CD4-positive, alpha-beta memory T cell (primary cell): ENCODE results near the gene PBRM1. TPM values are rescaled to one million over a fixed set of nuclear protein-coding genes. Genes with fewer than 3 reads are reported as not detected.

Experiments
- CTCF ChIA-PET: fragments of 350-600 bp; sonication (Branson Sonifier 250); formaldehyde crosslinking; loops from one replicate; lab custom pipeline; 2021; ENCODE audit warnings: inconsistent platforms; ENCODE audit not compliant: partially characterized antibody; lab: Charles Lee
- POLR2A ChIA-PET: fragments of 350-600 bp; sonication (Branson Sonifier 250); formaldehyde crosslinking; loops from one replicate; lab custom pipeline; 2021; ENCODE audit not compliant: partially characterized antibody; lab: Charles Lee
- DNase-seq, 5 donors: peaks; one replicate each; pipeline versions ENCODE4 v3.0.0 to v3.0.0-alpha.2; 2020 to 2022; ENCODE audit warnings: mixed read lengths in 1 of 5
- H3K27ac ChIP-seq: one replicate; pipeline ENCODE4 v1.7.0; 2013; ENCODE audit warnings: low read depth, low read length
- H3K27me3 ChIP-seq: 2 replicates; pipeline ENCODE4 v1.7.0; 2013; ENCODE audit warnings: mild to moderate bottlenecking, low read length, moderate library complexity; ENCODE audit not compliant: insufficient read depth
- H3K36me3 ChIP-seq: 2 replicates; pipeline ENCODE4 v1.7.0; 2013; ENCODE audit warnings: mild to moderate bottlenecking, low read length, moderate library complexity; ENCODE audit not compliant: insufficient read depth
- H3K4me1 ChIP-seq: 2 replicates; pipeline ENCODE4 v1.7.0; 2013; ENCODE audit warnings: mild to moderate bottlenecking, low read length, moderate library complexity; ENCODE audit not compliant: insufficient read depth
- H3K4me3 ChIP-seq, 2 donors: one replicate each; pipeline ENCODE4 v1.7.0; 2013; ENCODE audit warnings: low read length in 2 of 2, mild to moderate bottlenecking in 1 of 2
- H3K9me3 ChIP-seq, 2 donors: one replicate each; pipeline ENCODE4 v1.7.0; 2013; ENCODE audit warnings: low read length in 2 of 2, control low read depth in 1 of 2; ENCODE audit not compliant: control insufficient read depth in 1 of 2
- H3K27ac Mint-ChIP-seq, 7 donors: one replicate each; pipeline ENCODE4 v1.8.0; 2020 to 2021; ENCODE audit warnings: mixed read lengths in 7 of 7, mild to moderate bottlenecking in 6 of 7, inconsistent platforms in 3 of 7, moderate library complexity in 3 of 7
- H3K27me3 Mint-ChIP-seq, 2 donors: one replicate each; pipeline ENCODE4 v1.8.0; 2020 to 2021; ENCODE audit warnings: mixed read lengths in 2 of 2
- H3K36me3 Mint-ChIP-seq, 2 donors: one replicate each; pipeline ENCODE4 v1.8.0; 2020 to 2021; ENCODE audit warnings: mixed read lengths in 2 of 2, inconsistent platforms in 1 of 2, mild to moderate bottlenecking in 1 of 2
- H3K4me1 Mint-ChIP-seq, 4 donors: one replicate each; pipeline ENCODE4 v1.8.0; 2020 to 2021; ENCODE audit warnings: mixed read lengths in 4 of 4, mild to moderate bottlenecking in 1 of 4
- H3K4me3 Mint-ChIP-seq, 8 donors: one replicate each; pipeline ENCODE4 v1.8.0; 2020 to 2021; ENCODE audit warnings: mixed read lengths in 8 of 8, mild to moderate bottlenecking in 7 of 8, moderate library complexity in 6 of 8, inconsistent platforms in 3 of 8
- H3K9me3 Mint-ChIP-seq, 8 donors: one replicate each; pipeline ENCODE4 v1.8.0; 2020 to 2021; ENCODE audit warnings: mixed read lengths in 8 of 8, mild to moderate bottlenecking in 5 of 8, inconsistent platforms in 3 of 8, moderate library complexity in 1 of 8
- intact Hi-C: fragments of 100-400 bp; cut with micrococcal nuclease; formaldehyde crosslinking; loops from one replicate; pipeline ENCODE4 v1.15.1; 2023
- polyA plus RNA-seq, 2 donors: library from polyadenylated mRNA; unstranded; fragments of 300-500 nt; fragmentation: Illumina TruSeq; gene quantifications; one replicate each; pipeline ENCODE4 v1.2.3, GENCODE V29; 2021
- total RNA-seq, 2 experiments: library from RNA; stranded (reverse); gene quantifications; one replicate each; pipeline ENCODE4 v1.2.3, GENCODE V29; 2021

PBRM1 gene
- total and polyA plus RNA-seq, 4 experiments from 2014 or later = 67.9 to 91.6 (median 76.3) TPM

DNA sequence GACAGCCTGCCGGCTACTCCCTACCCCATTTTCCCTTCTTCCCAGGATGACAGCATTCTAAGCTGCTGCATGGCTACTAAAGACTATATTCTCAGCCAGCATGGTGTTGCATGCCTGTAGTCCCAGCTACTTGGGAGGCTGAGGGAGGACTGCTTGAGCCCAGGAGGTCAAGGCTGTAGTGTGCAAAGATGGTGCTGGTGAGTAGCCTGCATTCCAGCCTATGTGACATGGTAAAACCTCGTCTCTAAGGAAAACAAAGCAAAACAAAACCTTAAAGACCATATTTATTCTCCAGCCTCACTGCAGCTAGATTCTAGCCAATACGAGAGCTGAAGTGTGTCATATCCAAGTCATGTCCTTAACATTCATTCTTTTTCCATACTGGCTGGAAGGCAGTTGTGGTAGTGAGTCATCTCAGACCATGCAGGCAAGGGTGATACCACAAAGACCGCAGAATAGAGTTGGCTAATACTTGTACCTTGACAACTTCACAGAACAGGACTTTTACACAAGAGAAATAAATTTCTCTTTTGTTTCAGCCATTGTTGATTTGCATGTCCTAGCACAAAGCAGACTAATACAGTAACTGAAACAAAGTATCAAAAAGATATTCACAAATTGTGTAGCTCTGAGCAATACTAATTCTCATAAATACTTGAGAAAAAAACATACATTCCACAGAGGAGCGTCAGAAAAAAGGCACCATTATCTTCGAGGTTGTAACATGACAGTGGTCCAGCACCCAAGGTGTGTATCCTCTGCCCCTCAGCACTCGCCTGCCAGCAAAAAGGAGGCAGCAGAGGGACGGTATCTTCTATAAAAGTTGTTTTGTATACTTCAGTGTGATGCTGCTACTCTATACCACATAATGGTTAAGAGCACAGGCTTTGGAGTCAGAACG is 14.8 kb downstream of the PBRM1 start:
- peak overlapping the region; percentile 74 to 96 (median 88) for H3K27ac Mint-ChIP-seq
- intact Hi-C loops = no loop called here
- peak overlapping the region in 6 of 8 donors; percentile 40 to 80 (median 65) for H3K4me3 Mint-ChIP-seq
- Histone ChIP-seq H3K27ac (no peak overlapping the region), H3K4me1 (peaks cover 21% of the 10 kb centered on the region), H3K36me3 (peaks cover 14% of the 10 kb centered on the region), H3K27me3 (no peaks in the 10 kb centered on the region), H3K4me3 (no peak overlapping the region), H3K9me3 (no peaks in the 10 kb centered on the region)
- H3K36me3 Mint-ChIP-seq = peaks cover 21 to 51% of the 10 kb centered on the region in 2 donors
- CTCF ChIA-PET = no interaction called here
- no peaks in the 10 kb centered on the region for H3K27me3 Mint-ChIP-seq
- POLR2A ChIA-PET = interaction anchor here (0.5 kb wide), 1 partner anchor 382 kb away, joined by 4 read pairs; no protein-coding TSS in a partner anchor
- peak in 4 of 5 donors; percentile 6 to 77 (median 22) for DNase-seq
- H3K4me1 Mint-ChIP-seq = peaks cover 26 to 36% (median 30%) of the 10 kb centered on the region in 4 donors
- H3K9me3 Mint-ChIP-seq = no peaks in the 10 kb centered on the region

GRCh38 chr3:52663098-52663497 is 22.6 kb downstream of the PBRM1 start:
- no peaks in the 10 kb centered on the region for H3K9me3 Mint-ChIP-seq
- H3K27ac Mint-ChIP-seq = no peak overlapping the region
- no peak overlapping the region for H3K4me3 ChIP-seq
- ChIA-PET POLR2A (no interaction called here), CTCF (no interaction called here)
- peaks cover 32 to 57% of the 10 kb centered on the region in 2 donors for H3K36me3 Mint-ChIP-seq
- H3K9me3 ChIP-seq = no peaks in the 10 kb centered on the region
- peaks cover 0 to 6% (median 4%) of the 10 kb centered on the region in 4 donors for H3K4me1 Mint-ChIP-seq
- H3K4me3 Mint-ChIP-seq = no peak overlapping the region
- intact Hi-C loops = no loop called here
- no peaks in the 10 kb centered on the region for H3K4me1 ChIP-seq
- DNase-seq = no peak
- H3K27me3 ChIP-seq = no peaks in the 10 kb centered on the region
- peaks cover 37% of the 10 kb centered on the region for H3K36me3 ChIP-seq
- no peaks in the 10 kb centered on the region for H3K27me3 Mint-ChIP-seq
- H3K27ac ChIP-seq = no peak overlapping the region

DNA sequence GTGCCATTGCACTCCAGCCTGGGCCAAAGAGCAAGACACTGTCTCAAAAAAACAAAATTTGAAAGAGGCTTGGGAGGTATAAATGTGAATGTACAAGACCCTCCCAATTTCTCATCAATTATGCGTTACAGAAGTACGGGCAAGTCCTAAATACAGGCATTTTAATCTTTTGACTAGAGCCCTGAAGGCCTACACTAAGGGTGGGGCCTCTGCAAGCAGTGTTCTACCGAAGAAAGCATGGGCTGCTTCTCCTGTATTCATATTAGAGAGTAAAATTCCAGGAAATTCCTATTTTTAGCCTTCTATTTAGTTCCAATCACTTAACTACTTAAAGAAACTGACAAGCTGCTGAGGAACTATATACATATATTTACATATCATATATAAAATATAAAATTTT is 25.7 kb downstream of the PBRM1 start:
- intact Hi-C loops = no loop called here
- POLR2A ChIA-PET = no interaction called here
- no peak overlapping the region for H3K27ac Mint-ChIP-seq

GRCh38 chr3:52655895-52656294 is 29.8 kb downstream of the PBRM1 start:
- H3K27ac ChIP-seq = no peak overlapping the region
- intact Hi-C loops = no loop called here

More for the DNA sequence above, 25.7 kb downstream of the PBRM1 start:
- no peak overlapping the region for H3K4me3 ChIP-seq
- no peaks in the 10 kb centered on the region for H3K4me1 ChIP-seq
- no peak overlapping the region for H3K27ac ChIP-seq
- H3K9me3 ChIP-seq = no peaks in the 10 kb centered on the region
- H3K27me3 ChIP-seq = no peaks in the 10 kb centered on the region
- H3K27me3 Mint-ChIP-seq = no peaks in the 10 kb centered on the region
- H3K9me3 Mint-ChIP-seq = no peaks in the 10 kb centered on the region
- H3K36me3 Mint-ChIP-seq = peaks cover 37 to 68% of the 10 kb centered on the region in 2 donors
- CTCF ChIA-PET = no interaction called here
- peaks cover 45% of the 10 kb centered on the region for H3K36me3 ChIP-seq
- no peak for DNase-seq
- H3K4me3 Mint-ChIP-seq = no peak overlapping the region
- peaks cover 3 to 7% (median 5%) of the 10 kb centered on the region in 4 donors for H3K4me1 Mint-ChIP-seq

DNA sequence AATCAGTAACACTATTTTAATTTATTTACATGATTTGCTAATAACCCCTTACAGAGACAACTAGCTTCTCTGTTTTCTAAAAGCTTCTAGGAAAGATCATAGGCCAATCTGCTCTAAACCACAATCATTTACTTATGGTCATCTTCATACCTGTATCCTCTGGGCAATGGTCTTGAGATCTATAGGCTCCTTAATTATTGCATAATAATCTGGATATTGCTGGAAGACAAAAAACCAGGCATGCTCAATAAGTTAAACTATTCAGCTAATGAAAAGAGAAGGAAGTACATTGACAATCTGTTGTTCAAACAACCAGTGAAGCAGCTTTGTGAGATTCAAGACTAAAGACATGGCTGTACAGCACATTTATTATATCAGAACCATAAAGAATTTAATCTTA is 34.1 kb downstream of the PBRM1 start:
- peaks cover 50% of the 10 kb centered on the region for H3K36me3 ChIP-seq
- Mint-ChIP-seq H3K36me3 (peaks cover 57 to 75% of the 10 kb centered on the region in 2 donors), H3K4me3 (no peak overlapping the region), H3K4me1 (peaks cover 0 to 10% (median 6%) of the 10 kb centered on the region in 4 donors), H3K27ac (peak overlapping the region in 3 of 7 donors; percentile 22 to 47 (median 31)), H3K9me3 (no peaks in the 10 kb centered on the region), H3K27me3 (no peaks in the 10 kb centered on the region)
- no peaks in the 10 kb centered on the region for H3K4me1 ChIP-seq
- H3K9me3 ChIP-seq = no peaks in the 10 kb centered on the region
- no peak overlapping the region for H3K4me3 ChIP-seq
- DNase-seq = no peak
- CTCF ChIA-PET = no interaction called here
- POLR2A ChIA-PET = no interaction called here
- no peaks in the 10 kb centered on the region for H3K27me3 ChIP-seq
- intact Hi-C loops = no loop called here
- no peak overlapping the region for H3K27ac ChIP-seq

More at GRCh38 chr3:52655895-52656294, 29.8 kb downstream of the PBRM1 start:
- peaks cover 0 to 6% (median 3%) of the 10 kb centered on the region in 4 donors for H3K4me1 Mint-ChIP-seq
- H3K27me3 ChIP-seq = no peaks in the 10 kb centered on the region
- peak overlapping the region in 3 of 7 donors; percentile 19 to 81 (median 65) for H3K27ac Mint-ChIP-seq
- no peaks in the 10 kb centered on the region for H3K9me3 ChIP-seq
- H3K36me3 ChIP-seq = peaks cover 53% of the 10 kb centered on the region
- H3K36me3 Mint-ChIP-seq = peaks cover 27 to 69% of the 10 kb centered on the region in 2 donors
- no peak overlapping the region for H3K4me3 Mint-ChIP-seq
- no peaks in the 10 kb centered on the region for H3K4me1 ChIP-seq
- ChIA-PET CTCF (no interaction called here), POLR2A (no interaction called here)
- DNase-seq = no peak
- no peaks in the 10 kb centered on the region for H3K27me3 Mint-ChIP-seq
- no peaks in the 10 kb centered on the region for H3K9me3 Mint-ChIP-seq
- H3K4me3 ChIP-seq = no peak overlapping the region

- Histone ChIP-seq H3K27me3 (no peaks in the 10 kb centered on the region), H3K4me1 (no peaks in the 10 kb centered on the region), H3K36me3 (peaks cover 41% of the 10 kb centered on the region), H3K27ac (no peak overlapping the region), H3K4me3 (no peak overlapping the region), H3K9me3 (no peaks in the 10 kb centered on the region)
- H3K27me3 Mint-ChIP-seq = no peaks in the 10 kb centered on the region
- intact Hi-C loops = no loop called here
- peaks cover 0 to 4% (median 4%) of the 10 kb centered on the region in 4 donors for H3K4me1 Mint-ChIP-seq
- H3K4me3 Mint-ChIP-seq = no peak overlapping the region
- peaks cover 56 to 73% of the 10 kb centered on the region in 2 donors for H3K36me3 Mint-ChIP-seq
- ChIA-PET CTCF (interaction anchor here (0.8 to 1.2 kb wide), 2 partner anchors 24 to 178 kb away, joined by 3 to 4 read pairs; no protein-coding TSS in a partner anchor), POLR2A (no interaction called here)
- H3K9me3 Mint-ChIP-seq = no peaks in the 10 kb centered on the region
- no peak for DNase-seq
- H3K27ac Mint-ChIP-seq = no peak overlapping the region
Observed at GRCh38 chr3:52650439-52650838, 35.3 kb downstream of the PBRM1 start.
